ENCODE results near the gene MST1.

MST1 gene

GRCh38 chr3:49717959-49718857 is 28.9 kb upstream of the MST1 start:
- no peak for DNase-seq

GRCh38 chr3:49717211-49717958 is 28.1 kb upstream of the MST1 start:
- no peak for DNase-seq

DNA sequence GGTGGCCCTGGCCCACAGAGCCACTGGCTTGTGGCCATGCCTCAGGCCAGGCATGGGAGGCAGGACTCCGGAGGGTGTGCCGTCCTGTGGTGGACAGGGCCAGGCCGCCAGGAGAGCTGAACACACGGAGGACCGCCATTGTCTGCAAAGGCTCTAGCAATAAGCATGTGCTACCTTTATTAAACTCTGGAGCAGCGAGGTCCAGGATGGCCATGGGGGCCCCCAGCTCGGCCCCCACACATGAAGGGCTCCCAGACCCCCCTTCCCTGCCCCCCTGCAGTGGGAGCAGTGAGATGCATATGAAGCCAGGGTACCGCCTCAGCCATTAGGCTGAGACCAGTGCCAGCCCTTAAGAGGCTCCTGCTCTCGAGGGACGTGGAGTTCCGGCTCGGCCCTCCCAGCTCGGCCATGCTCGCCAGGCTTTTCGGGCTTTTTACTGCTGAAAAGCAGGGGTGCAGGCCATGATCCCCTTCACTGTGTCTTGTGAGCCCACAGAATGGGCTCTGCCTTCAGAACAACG is 27.5 kb upstream of the MST1 start:
- no peak for DNase-seq

GRCh38 chr3:49716169-49716568 is 26.9 kb upstream of the MST1 start:
- no peak for DNase-seq

DNA sequence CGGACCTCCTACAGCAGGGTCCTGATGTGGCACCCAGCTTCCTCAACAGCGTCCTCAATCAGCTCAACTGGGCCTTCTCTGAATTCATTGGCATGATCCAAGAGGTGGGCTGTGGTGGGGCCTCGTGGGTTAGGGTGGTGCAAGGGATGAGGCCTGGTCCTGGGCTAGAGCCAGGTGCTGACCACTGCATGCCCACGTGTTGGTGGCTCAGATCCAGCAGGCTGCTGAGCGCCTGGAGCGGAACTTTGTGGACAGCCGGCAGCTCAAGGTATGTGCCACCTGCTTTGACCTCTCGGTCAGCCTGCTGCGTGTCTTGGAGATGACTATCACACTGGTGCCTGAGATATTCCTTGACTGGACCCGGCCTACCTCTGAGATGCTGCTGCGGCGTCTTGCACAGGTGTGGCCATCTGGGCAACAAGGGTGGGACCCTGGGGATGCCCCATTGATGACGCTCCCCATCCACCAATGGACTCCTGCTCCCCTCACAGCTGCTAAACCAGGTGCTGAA is 26.4 kb upstream of the MST1 start:
- DNase-seq = no peak

DNA sequence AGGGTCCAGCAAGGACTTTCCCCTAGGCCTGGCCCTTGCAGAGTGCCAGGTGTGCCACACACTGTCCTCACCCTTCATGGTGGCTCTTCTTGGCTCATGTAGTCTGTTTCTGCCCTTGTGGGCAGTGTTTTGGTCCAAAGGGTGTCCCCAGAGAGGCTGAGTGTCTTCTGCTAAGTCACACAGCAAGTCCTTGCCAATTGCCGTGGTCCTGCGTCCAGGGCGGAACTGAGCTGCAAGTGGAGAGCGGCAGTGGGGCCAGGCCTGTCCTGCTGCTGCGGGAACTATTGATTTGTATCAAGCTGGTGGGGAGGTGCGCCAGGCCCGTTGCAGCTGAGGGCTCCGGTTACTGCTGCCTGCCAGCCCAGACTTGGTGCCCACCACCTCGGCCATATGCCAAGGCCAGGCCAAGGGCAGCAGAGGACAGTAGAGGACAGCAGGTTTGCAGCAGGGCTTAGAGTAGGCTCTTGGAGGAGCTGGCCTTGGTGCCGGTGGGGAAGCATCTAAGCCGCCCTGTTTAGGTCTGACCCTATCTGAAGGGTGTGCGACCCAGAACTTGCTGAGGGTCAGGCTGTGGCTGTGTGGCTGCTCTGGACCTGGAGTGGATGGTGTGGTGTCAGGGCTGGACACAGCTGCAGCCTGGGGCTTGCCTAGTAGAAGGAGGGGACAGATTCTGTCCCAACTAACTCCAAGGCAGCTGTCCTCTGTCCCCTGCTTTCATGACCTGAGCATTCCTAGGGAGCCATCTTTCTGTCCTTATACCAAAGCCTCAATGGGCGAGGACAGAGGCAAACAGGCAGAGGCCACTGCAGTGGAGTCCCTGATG is 25.7 kb upstream of the MST1 start:
- DNase-seq = no peak

- DNase-seq = no peak
Observed at GRCh38 chr3:49713336-49714105, 24.2 kb upstream of the MST1 start.

- no peak for DNase-seq
Observed at GRCh38 chr3:49712631-49713317, 23.5 kb upstream of the MST1 start.

DNA sequence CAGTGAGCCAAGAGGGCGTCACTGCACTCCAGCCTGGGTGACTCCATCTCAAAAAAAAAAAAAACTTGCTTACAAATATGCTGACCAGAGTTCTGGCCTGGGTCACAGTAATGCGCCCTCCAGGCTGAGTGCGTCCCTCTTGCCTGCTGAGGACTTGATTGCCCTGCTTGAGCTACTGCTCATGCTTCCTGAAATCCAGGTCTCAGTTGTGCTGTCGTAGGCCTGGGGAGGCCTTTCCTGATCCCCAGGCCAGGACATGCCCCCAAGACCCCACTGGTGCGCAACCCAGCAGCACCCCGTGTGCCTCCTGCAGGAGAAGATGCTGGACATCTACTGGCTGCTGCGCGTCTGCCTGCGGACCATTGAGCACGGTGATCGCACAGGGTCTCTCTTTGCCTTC is 22.9 kb upstream of the MST1 start:
- no peak for DNase-seq

DNA sequence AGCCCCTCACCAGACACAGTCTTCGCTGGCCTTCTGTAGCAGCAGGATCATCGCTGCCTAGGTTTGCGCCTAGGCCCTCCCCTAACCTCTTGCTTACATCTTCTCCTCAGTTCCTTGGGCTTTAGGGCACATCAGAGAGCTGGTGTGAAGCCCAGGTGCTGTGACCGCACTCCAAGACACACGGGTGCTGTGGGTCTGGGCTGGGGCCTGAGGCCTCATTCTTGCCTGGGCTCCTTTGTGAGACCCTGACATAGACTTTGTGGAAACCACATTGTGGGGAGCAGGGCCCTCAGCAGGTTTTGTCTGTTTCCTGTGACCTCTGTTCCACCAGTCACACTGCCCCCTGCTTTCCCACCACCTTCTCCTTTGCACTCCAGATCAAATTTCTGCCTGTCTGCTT is 22.2 kb upstream of the MST1 start:
- no peak for DNase-seq

GRCh38 chr3:49709852-49710251 is 20.6 kb upstream of the MST1 start:
- no peak for DNase-seq

- DNase-seq = no peak
Observed at GRCh38 chr3:49707113-49707480, 17.8 kb upstream of the MST1 start.

- no peak for DNase-seq
Observed at GRCh38 chr3:49706456-49707112, 17.3 kb upstream of the MST1 start.

- DNase-seq = no peak
Observed at GRCh38 chr3:49705390-49705960, 16.2 kb upstream of the MST1 start.

DNA sequence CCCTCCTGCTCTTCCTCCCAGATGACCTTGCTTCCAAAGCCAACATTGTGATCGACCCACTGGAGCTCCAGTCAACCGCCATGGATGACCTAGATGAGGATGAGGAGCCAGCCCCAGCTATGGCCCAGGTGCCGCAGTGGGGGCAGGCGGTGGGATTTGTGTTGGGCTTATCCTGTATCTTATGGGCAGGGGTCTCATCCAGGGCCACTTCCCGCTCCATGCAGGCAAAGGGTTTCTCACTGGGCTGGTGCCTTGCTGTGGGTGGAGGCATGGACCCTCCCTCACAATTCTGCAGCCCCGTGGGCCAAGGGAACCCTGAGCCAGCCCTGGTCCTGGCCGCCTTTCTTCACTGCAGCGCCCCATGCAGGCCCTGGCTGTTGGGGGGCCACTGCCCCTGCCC is 15.4 kb upstream of the MST1 start:
- DNase-seq = no peak

- DNase-seq = no peak
Observed at GRCh38 chr3:49703956-49704355, 14.7 kb upstream of the MST1 start.

- DNase-seq = peak; percentile 48
Observed at GRCh38 chr3:49703443-49703927, 14.2 kb upstream of the MST1 start.

DNA sequence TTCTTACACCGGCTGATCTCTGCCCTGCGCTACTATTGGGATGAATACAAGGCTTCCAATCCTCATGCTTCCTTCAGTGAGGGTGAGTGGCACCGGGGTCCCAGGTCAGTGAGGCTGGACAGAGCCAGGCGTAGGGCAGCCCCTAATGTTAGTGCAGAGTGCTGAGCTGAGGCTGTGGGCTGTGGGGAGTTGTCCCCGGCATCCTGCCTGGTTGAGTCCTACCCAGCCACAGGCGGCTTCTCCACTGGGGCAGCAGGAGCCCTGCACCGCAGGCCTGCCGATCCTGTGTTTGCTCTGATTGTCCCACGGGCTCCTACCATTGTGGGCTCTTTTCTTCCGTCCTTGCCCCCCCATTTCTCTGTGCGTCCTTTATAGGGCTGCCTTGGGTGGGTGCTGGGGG is 13.4 kb upstream of the MST1 start:
- no peak for DNase-seq

DNA sequence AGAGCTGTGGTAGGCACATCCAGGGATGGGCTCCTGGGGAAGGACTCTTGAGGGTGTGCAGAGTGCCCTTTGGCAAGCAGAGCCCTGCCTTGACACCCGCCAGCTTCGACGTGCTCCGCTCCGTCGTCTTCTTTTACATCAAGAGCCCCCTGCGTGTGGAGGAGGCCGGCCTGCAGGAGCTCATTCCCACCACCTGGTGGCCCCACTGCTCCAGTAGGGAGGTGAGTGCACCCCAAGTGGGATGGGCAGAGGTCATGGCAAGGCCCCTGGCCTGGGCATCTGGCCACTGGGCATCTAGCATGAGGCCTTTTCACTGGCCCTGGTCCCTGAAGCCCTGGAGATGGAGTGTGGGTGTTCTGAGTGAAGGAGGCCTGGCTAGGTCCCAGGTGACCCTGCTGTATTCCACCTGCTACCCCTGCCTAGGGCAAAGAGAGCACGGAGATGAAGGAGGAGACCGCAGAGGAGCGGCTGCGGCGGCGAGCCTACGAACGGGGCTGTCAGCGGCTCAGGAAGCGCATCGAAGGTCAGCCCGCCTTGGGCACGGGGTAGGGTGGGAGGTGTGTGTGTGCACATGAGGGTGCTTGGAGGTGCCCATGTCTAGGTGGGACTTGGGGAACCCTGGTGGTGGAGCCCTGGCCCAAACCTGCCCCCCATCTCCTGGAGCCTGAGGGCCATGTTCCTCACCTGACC is 12.3 kb upstream of the MST1 start:
- no peak for DNase-seq

Data from OCI-M1 (cell line).